GM19035 (cell line): ENCODE data around the gene ILKAP.

Experiments
- ATAC-seq: cut with Tn5 transposase; IDR thresholded peaks from one replicate; pipeline ENCODE4 v1.9.1; 2021; ENCODE audit not compliant: unreplicated experiment

The ILKAP gene, protein sequence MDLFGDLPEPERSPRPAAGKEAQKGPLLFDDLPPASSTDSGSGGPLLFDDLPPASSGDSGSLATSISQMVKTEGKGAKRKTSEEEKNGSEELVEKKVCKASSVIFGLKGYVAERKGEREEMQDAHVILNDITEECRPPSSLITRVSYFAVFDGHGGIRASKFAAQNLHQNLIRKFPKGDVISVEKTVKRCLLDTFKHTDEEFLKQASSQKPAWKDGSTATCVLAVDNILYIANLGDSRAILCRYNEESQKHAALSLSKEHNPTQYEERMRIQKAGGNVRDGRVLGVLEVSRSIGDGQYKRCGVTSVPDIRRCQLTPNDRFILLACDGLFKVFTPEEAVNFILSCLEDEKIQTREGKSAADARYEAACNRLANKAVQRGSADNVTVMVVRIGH

GRCh38 chr2:238203094-238203972 is at the start of gene ILKAP:
TSS of gene ILKAP (minus strand) at chr2:238203695. CDS start at chr2:238203553, 142 bp downstream.
- ATAC-seq = peak; percentile 94

GRCh38 chr2:238252766-238253630 is 49.5 kb upstream of the ILKAP start:
- ATAC-seq = no peak

DNA sequence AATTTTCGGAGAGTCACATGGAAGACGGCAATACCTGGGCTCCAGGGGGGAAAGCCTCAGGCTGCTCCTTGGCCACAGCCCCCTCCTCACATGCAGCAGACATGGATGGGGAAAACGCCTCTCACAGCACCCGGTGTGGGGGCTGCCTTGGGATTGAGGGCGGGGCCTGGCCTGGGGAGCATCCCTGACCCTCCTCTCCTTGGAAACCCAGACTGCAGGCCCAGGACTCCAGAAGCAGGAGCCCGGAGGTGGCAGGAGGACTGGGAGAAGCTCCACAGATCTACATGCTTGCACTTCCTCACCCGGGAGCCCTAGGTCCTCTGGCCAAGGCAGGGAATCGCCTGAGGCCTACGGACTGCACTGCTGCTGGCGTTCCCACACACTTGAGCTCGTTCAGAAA is 48.5 kb upstream of the ILKAP start:
- ATAC-seq = no peak

GRCh38 chr2:238251331-238251730 is 47.8 kb upstream of the ILKAP start:
- ATAC-seq = no peak

DNA sequence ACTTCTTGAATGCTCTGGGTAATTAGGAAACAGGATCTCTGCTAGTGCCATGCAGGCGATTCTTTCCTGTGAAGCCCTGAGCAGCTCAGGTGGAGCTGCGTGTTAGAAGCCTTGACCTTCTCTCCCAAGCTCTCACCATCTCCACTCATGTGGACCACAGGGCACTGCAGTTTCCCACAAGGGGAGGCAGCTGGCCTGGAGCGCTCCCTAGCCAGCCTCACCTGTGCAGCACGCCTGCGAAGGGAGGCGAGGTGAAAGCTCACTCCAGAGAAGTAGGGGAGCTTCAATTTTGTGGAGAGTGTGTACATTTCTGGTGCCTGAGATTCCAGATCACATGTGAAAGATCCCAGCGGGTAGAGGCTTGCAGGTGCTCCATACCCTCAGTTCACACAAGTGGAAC is 47.4 kb upstream of the ILKAP start:
- ATAC-seq = no peak

DNA sequence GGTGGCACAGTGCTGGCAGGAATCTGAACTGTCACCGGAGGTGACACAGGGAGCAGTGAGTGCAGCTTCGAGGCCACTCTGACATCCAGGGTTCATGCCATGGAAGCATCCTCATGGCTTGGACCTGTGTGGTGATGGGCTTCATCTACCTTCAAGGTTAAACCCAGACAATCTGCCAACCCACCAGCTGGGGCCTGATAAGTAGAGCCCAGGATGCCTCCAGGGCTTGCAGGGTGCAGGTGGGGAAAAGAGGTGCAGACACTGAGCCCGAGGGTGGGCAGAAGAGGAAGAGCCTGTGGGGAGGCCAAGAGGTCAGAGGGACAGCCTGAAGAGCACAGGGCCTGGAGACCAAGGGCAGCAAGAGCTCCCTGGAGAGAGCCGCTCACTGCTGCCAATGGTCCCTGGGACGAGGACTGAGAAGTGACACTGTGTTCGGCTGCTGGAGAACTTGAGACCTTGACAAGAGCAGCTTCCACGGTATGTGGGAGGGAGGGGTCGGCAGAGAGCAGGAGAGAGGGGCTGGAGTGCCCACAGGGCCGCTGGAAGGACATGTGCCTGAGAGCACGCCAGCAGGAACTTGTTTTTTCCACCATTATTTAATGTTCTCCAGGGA is 44.5 kb upstream of the ILKAP start:
- no peak for ATAC-seq

- ATAC-seq = no peak
These were observed 43.7 kb upstream of the ILKAP start for GRCh38 chr2:238247002-238247822.

GRCh38 chr2:238244151-238244550 is 40.7 kb upstream of the ILKAP start:
- ATAC-seq = no peak

DNA sequence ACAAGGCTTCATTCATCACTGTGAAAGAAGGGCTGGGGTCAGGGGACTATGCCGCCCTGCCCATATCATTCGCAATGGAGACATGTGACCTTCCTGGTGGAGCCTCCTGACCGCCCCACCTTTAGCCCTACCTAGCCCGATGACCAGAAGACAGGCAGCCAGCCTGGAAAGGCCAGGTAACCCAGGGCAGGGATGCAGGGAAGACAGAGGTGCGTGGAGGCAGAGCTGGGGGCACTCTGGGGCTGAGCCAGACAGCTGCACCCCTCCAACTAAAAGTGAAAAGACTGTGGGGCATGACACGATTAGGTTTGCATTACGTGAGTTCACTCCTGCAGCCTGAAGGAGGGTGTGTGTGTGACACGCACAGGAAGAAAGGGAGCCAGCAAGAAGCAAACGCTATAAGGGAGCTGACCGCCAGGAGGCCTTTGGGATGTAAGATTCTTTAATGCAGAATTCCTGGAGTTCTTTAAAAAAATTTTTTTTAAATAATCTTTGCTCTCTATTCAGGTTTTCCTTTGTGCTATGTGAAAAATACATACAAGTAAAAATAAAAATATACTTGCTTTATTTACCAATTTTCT is 40.1 kb upstream of the ILKAP start:
- no peak for ATAC-seq

DNA sequence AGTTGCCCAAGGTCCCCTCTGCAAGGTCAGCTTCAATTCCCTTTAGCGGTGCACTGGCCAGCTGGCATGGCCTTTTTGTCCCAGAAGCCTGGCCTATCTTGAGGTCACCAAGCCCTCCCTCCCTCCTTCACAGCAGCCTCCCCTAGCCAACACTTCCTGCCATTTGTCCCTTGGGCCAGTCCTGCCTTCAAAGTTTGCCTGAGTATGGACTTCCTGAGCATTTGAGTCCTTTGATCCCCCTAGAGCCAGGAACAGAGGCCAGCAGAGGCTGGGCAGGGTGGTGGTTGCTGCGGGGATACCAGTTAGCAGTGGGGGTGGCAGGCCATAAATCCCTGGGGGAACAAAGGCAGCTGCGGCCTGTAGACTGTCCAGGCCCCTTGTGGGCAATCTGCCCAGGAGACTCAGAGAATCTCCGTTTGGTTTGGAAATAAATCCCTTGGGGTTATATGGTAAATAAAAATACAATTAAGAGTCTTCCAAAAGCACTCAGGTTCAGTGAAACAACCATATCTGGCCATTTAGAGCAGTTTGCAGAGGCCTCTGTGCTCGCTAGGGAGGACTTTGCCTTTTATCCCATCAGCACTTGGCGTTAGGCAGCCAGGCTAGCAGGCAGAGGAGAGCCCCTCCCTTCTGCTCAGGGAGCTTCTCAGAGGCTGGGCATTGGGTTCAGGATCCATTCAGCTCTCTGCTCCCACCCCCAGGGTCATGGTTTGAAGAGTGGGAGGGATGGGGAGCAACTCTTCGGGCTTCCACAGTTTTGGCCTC is 39.4 kb upstream of the ILKAP start:
- no peak for ATAC-seq

DNA sequence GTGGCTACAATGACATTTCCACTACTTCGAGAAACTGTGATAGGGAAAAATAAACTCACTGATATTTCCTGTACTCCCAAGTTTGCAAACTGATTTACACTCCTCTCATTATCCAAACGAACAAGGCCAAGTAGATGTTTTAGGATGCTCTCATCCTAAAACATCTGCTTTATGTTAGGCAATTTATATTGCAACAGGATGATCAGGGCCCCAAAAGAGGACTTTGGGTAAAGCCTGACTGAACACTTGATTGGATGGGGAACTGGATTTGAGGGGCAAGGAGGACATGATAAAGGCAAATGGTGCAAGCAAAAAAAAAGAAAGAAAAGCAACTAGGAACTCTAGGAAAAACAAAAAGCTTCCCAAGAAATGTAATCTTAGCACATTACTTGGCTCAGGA is 38.5 kb upstream of the ILKAP start:
- no peak for ATAC-seq

DNA sequence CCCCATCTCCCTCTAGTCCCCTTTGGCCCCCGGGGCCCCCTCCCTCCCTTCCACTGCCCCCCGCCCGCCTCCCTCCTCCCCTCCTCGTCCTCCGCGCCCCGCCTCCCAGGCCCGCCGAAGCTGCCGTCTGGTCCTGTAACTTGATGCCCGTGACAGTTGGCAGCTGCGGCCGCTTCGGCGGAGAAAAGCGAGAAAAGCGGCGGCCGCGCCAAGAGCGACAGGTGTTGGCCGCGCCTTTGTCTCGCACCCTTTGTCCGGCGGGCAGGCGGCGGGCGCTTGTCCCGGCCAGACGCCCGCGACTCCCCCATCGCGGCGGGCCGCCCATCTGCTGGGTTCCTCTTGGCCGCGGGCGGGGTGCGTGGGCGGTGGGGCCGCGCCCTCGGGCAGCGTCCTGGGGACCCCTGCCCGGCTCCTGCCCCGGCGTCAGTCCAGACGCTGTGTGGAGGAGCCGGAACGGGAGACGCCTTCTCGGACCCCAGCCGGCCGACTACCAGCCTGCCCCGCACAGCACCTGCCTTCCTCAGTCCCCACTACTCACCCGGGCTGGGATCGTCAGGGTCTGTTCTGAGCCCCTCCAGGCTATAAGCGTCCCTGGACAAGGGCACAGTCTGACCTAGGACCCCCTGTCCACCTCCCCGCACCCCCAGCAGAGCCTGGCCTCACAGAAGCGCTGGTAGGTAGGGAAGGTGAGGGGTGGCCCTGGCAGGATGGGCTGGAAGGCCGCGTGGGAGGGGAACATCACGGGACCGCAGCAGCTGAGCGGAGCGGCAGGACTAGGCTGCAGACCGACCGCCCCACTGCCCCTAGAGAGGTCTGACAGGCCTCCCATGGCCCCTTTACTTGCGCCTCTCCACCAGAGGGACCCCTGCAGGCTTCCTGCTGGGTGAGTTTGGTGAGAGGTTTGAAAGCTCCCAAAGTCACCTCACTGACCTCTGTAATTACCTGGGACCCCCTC is 37.5 kb upstream of the ILKAP start:
- ATAC-seq = no peak

DNA sequence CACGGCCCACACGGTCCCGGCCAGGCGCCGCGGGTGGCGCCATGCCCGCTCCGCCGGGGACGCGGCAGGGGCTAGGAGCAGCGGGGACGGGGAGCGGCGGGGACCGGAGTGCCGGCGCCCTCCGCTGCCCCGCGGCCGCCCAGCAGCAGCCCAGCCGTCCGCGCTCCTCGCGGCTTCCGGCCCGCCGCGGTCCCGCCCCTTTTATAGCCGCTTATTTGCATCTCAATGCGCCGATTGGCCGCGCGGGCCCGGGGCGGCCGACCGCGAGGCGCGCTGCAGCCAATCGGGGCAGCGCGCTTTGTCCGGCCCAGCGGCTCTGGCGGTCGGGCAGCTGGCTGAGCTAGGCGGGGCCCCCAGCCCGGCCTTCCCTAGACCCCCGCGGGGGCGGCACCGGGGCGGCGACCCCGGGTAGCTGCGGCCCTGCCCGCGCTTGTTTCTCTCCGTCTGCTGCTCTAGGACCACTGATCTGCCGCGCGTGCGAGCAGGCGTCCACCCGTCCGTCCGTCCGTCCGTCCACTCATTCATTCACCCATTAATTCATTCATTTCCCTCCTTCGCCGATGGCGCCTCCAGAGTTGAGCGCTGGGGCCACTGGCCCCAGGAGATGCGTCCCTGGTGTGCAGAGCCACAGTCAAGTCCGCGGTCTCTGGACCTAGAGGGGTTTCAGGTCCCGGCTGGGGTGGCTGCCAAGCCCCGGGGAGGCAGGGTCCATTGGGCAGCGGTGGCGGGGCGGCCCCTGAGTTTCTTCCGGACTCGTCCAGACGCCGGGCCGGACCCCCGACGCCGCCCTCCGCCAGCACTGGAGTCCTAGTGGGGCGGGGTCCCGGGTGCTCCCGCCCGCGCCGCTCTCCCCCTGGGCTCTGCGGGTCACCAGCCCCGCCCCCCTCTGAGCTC is 36.6 kb upstream of the ILKAP start, which contains the start of gene HES6:
Gene HES6 (minus strand): TSS at position 176 of the 894 bp plus-strand sequence. CDS start 133 bp downstream, at position 43.
- peak; percentile 87 for ATAC-seq

DNA sequence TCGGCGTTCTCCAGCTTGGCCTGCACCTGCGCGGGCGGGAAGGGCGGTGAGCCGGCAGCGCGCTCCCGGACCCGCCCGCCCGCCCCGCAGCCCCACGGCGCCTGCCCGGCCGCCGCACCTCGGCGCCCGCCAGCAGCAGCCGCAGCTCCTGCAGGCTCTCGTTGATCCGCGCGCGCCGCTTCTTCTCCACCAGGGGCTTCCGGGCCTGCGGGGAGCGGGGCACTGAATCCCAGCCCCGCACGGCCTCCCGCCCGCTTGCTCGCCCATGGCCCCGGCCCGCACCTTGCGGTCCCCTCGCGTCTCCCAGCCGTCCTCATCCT is 36.0 kb upstream of the ILKAP start:
- peak; percentile 16 for ATAC-seq

DNA sequence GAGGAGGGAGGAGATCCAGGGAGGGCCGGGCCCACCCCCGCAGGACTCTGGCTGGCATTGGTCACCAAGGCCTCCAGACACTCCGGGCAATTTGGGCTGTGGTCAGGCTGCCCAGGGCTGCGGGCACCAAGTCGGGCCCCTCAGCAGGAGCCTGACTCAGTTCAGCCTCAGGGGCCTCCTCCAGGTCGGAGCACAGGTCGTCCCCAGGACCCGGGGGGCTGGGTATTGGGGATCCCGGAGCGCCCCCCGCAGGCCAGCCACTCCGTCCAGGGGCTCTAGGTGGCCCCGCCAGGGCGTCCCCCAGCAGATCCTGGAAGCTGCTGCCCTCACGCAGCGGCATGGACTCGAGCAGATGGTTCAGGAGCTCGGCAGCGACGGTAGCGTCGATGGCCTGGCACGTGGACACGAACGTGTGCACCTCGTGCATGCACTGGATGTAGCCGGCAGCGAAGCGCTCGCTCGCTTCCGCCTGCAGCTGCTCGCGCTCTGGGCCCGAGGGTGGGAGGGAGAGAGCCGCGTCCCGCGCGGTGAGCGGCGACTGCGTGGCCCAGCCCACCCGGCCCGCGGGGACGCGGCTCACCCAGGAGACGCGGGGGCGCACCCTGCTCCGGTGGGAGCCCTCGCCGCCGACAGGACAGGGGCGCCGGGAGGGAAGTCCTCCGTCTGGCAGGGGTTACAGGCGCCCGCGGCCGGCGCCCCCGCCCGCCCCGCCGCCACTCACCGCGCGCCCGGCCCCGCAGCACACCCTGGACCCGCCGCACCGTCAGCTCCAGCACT is 35.5 kb upstream of the ILKAP start:
- no peak for ATAC-seq

- ATAC-seq = no peak
These were observed 34.8 kb upstream of the ILKAP start for GRCh38 chr2:238238311-238238765.
